Amniotic stem cell (primary cell): ENCODE data around the gene CD2BP2.
A peak's percentile ranks its signal among the peaks of the same experiment; 100 is the strongest.

Experiments
- DNase-seq: peaks from one replicate; lab custom pipeline; 2025; lab: John Stamatoyannopoulos, UW

CD2BP2 gene

GRCh38 chr16:30378236-30379157 is 23.4 kb upstream of the CD2BP2 start:
- peak; percentile 93 for DNase-seq

GRCh38 chr16:30377812-30378235 is 22.7 kb upstream of the CD2BP2 start:
- DNase-seq, result peak; percentile 39

GRCh38 chr16:30377050-30377811 is 22.1 kb upstream of the CD2BP2 start:
- DNase-seq, result no peak

GRCh38 chr16:30376461-30376902 is 21.4 kb upstream of the CD2BP2 start:
- DNase-seq, result no peak

- no peak for DNase-seq
These were observed 20.8 kb upstream of the CD2BP2 start for GRCh38 chr16:30375864-30376263.

GRCh38 chr16:30374538-30374937 is 19.4 kb upstream of the CD2BP2 start, which contains the start of gene MYL11:
Gene MYL11 (plus strand): TSS chr16:30374802. CDS start chr16:30374858, 56 bp downstream.
- DNase-seq, result no peak

GRCh38 chr16:30372725-30373124 is 17.6 kb upstream of the CD2BP2 start:
- no peak for DNase-seq

- no peak for DNase-seq
These were observed 17.1 kb upstream of the CD2BP2 start for GRCh38 chr16:30372038-30372712.

- no peak for DNase-seq
These were observed 16.2 kb upstream of the CD2BP2 start for GRCh38 chr16:30371248-30371816.

GRCh38 chr16:30370456-30371247 is 15.5 kb upstream of the CD2BP2 start, which contains the start of gene TBC1D10B:
Gene TBC1D10B (minus strand): TSS chr16:30370494. CDS start chr16:30370183, 311 bp downstream.
- DNase-seq, result peak; percentile 100

GRCh38 chr16:30369938-30370455 is 14.9 kb upstream of the CD2BP2 start:
- no peak for DNase-seq

- no peak for DNase-seq
These were observed 14.2 kb upstream of the CD2BP2 start for GRCh38 chr16:30369091-30369937.

- no peak for DNase-seq
These were observed 13.6 kb upstream of the CD2BP2 start for GRCh38 chr16:30368792-30369090.

- DNase-seq, result peak; percentile 23
These were observed 13.1 kb upstream of the CD2BP2 start for GRCh38 chr16:30368122-30368791.

- no peak for DNase-seq
These were observed 12.4 kb upstream of the CD2BP2 start for GRCh38 chr16:30367349-30368009.

- no peak for DNase-seq
These were observed 11.4 kb upstream of the CD2BP2 start for GRCh38 chr16:30366511-30366910.

- DNase-seq, result no peak
These were observed 10.1 kb upstream of the CD2BP2 start for GRCh38 chr16:30365200-30365599.

- DNase-seq, result no peak
These were observed 6.1 kb upstream of the CD2BP2 start for GRCh38 chr16:30361180-30361579.

GRCh38 chr16:30359871-30360170 is 4.7 kb upstream of the CD2BP2 start:
- no peak for DNase-seq
